H1 (cell line): ENCODE data around the gene PRRX2. TPM values are rescaled to one million over a fixed set of nuclear protein-coding genes. Genes with fewer than 3 reads are reported as not detected.

Experiments used
- CTCF ChIA-PET: fragments of 300-600 bp; sonication (Branson Sonifier 250); formaldehyde crosslinking; loops from one replicate; lab custom pipeline; 2021; ENCODE audit not compliant: partially characterized antibody; lab: Charles Lee
- POLR2A ChIA-PET: fragments of 300-600 bp; sonication (Branson Sonifier 250); formaldehyde crosslinking; loops from one replicate; lab custom pipeline; 2021; ENCODE audit warnings: inconsistent platforms; ENCODE audit not compliant: partially characterized antibody; lab: Charles Lee
- DNase-seq, 2 experiments: peaks; one replicate each; pipeline versions ENCODE4 v3.0.0 to v3.0.0-alpha.2; 2010 to 2022; ENCODE audit warnings: low spot score in 2 of 2, low read depth in 1 of 2, mixed read lengths in 1 of 2
- FAIRE-seq: peaks from 2 replicates; lab custom pipeline; 2011; peaks lifted over from hg19 to GRCh38; lab: Jason Lieb, UNC
- H2AFZ ChIP-seq: 2 replicates; pipeline ENCODE4 v1.8.1; 2012; ENCODE audit warnings: low read length, inconsistent platforms
- H2AK5ac ChIP-seq: 2 replicates; pipeline ENCODE4 v1.6.1; 2013; ENCODE audit warnings: low read depth, low read length
- H2BK120ac ChIP-seq: replicated peaks from 2 replicates; pipeline ENCODE3; 2013; ENCODE audit warnings: low read depth, low read length, inconsistent platforms
- H2BK12ac ChIP-seq: 2 replicates; pipeline ENCODE4 v1.6.1; 2013; ENCODE audit warnings: low read depth, low read length
- H2BK15ac ChIP-seq: 2 replicates; pipeline ENCODE4 v1.6.1; 2013; ENCODE audit warnings: low read length
- H2BK20ac ChIP-seq: 2 replicates; pipeline ENCODE4 v1.6.1; 2013; ENCODE audit warnings: low read length
- H2BK5ac ChIP-seq: 2 replicates; pipeline ENCODE4 v1.6.1; 2013; ENCODE audit warnings: low read depth, low read length
- H3K14ac ChIP-seq: 2 replicates; pipeline ENCODE4 v1.6.1; 2013; ENCODE audit warnings: inconsistent platforms; ENCODE audit not compliant: insufficient read length
- H3K18ac ChIP-seq: 2 replicates; pipeline ENCODE4 v1.6.1; 2013; ENCODE audit warnings: low read length; ENCODE audit errors: extremely low read depth
- H3K23ac ChIP-seq: 2 replicates; pipeline ENCODE4 v1.6.1; 2013; ENCODE audit warnings: inconsistent platforms; ENCODE audit not compliant: insufficient read length
- H3K23me2 ChIP-seq: 2 replicates; pipeline ENCODE4 v1.6.1; 2013; ENCODE audit warnings: low read depth, low read length
- H3K27ac ChIP-seq: 2 replicates; pipeline ENCODE4 v1.6.1; 2011; ENCODE audit warnings: low read depth, low read length, inconsistent platforms
- H3K27me3 ChIP-seq, 4 experiments: replicated peaks in 1 of 4; 1 replicate in 1 of 4; 2 replicates in 3 of 4; pipeline versions ENCODE4 v1.6.1 to v1.8.1; 2011 to 2013; ENCODE audit warnings: low read length in 3 of 4, mild to moderate bottlenecking in 3 of 4, inconsistent platforms in 2 of 4, mixed read lengths in 2 of 4, moderate library complexity in 1 of 4; ENCODE audit not compliant: control insufficient read depth in 3 of 4, insufficient read depth in 3 of 4; ENCODE audit errors: extremely low read depth in 1 of 4
- H3K36me3 ChIP-seq, 4 experiments: 2 replicates each; pipeline versions ENCODE4 v1.6.1 to v1.8.1; 2011 to 2013; ENCODE audit warnings: mild to moderate bottlenecking in 4 of 4, low read length in 3 of 4, moderate library complexity in 2 of 4, control low read depth in 1 of 4, inconsistent platforms in 1 of 4; ENCODE audit not compliant: insufficient read depth in 4 of 4, control insufficient read depth in 2 of 4
- H3K4ac ChIP-seq: replicated peaks from 2 replicates; pipeline ENCODE3; 2013; ENCODE audit warnings: low read length, low read depth, mixed read lengths, inconsistent platforms; ENCODE audit not compliant: insufficient read length
- H3K4me1 ChIP-seq, 4 experiments: replicated peaks in 1 of 4; 1 replicate in 1 of 4; 2 replicates in 3 of 4; pipeline versions ENCODE4 v1.6.1 to v1.8.1; 2011 to 2013; ENCODE audit warnings: low read length in 3 of 4, inconsistent platforms in 2 of 4, mixed read lengths in 1 of 4; ENCODE audit not compliant: insufficient read depth in 4 of 4, control insufficient read depth in 3 of 4
- H3K4me2 ChIP-seq, 2 experiments: 2 replicates each; pipeline versions ENCODE4 v1.6.1 to v1.8.1; 2011 to 2013; ENCODE audit warnings: low read depth in 2 of 2, low read length in 2 of 2, control low read depth in 1 of 2, inconsistent platforms in 1 of 2, mild to moderate bottlenecking in 1 of 2; ENCODE audit not compliant: insufficient read depth in 1 of 2
- H3K4me3 ChIP-seq, 4 experiments: fragments of 200-600, 300-600 bp in 1 of 4; sonication (generic), shearing (Covaris generic), sonication (Bioruptor Twin) in 1 of 4; 2 replicates each; pipeline versions ENCODE4 v1.5.1 to v1.8.1; 2011 to 2016; ENCODE audit warnings: low read length in 4 of 4, low read depth in 3 of 4, control low read depth in 2 of 4, inconsistent platforms in 2 of 4, mild to moderate bottlenecking in 2 of 4, mixed read lengths in 1 of 4, moderate library complexity in 1 of 4; ENCODE audit not compliant: insufficient read depth in 2 of 4; ENCODE audit errors: extremely low read depth in 1 of 4
- H3K56ac ChIP-seq: replicated peaks from 2 replicates; pipeline ENCODE3; 2013; ENCODE audit warnings: low read depth, mild to moderate bottlenecking, mixed read lengths, low read length, inconsistent platforms; ENCODE audit not compliant: insufficient read length
- H3K79me1 ChIP-seq: 2 replicates; pipeline ENCODE4 v1.6.1; 2013; ENCODE audit warnings: low read depth, low read length, control low read depth
- H3K79me2 ChIP-seq, 2 experiments: 2 replicates each; pipeline versions ENCODE4 v1.6.1 to v1.8.1; 2012 to 2013; ENCODE audit warnings: low read length in 2 of 2, mild to moderate bottlenecking in 2 of 2, inconsistent platforms in 1 of 2; ENCODE audit not compliant: insufficient read depth in 2 of 2, control insufficient read depth in 1 of 2
- H3K9ac ChIP-seq, 4 experiments: replicated peaks in 1 of 4; 1 replicate in 1 of 4; 2 replicates in 3 of 4; pipeline versions ENCODE4 v1.6.1 to v1.8.1; 2011 to 2013; ENCODE audit warnings: low read depth in 3 of 4, low read length in 3 of 4, control low read depth in 2 of 4, mild to moderate bottlenecking in 2 of 4, moderate library complexity in 2 of 4, inconsistent platforms in 1 of 4; ENCODE audit errors: extremely low read depth in 1 of 4
- H3K9me3 ChIP-seq, 2 experiments: 2 replicates each; pipeline versions ENCODE4 v1.6.1 to v1.8.1; 2012 to 2013; ENCODE audit warnings: mild to moderate bottlenecking in 2 of 2, moderate library complexity in 2 of 2, control low read depth in 1 of 2, inconsistent platforms in 1 of 2, low read depth in 1 of 2, low read length in 1 of 2, mixed read lengths in 1 of 2; ENCODE audit not compliant: insufficient read depth in 2 of 2
- H4K20me1 ChIP-seq, 2 experiments: replicated peaks in 1 of 2; 2 replicates each; pipeline versions ENCODE3 to v1.8.1; 2011 to 2013; ENCODE audit warnings: inconsistent platforms in 2 of 2, low read length in 2 of 2, mild to moderate bottlenecking in 1 of 2; ENCODE audit not compliant: insufficient read depth in 2 of 2, control insufficient read depth in 1 of 2
- H4K5ac ChIP-seq: 2 replicates; pipeline ENCODE4 v1.6.1; 2013; ENCODE audit warnings: low read length, low read depth, mixed read lengths, inconsistent platforms; ENCODE audit not compliant: insufficient read length
- H4K8ac ChIP-seq: 2 replicates; pipeline ENCODE4 v1.8.0; 2013; ENCODE audit warnings: mild to moderate bottlenecking, moderate library complexity, low read length, inconsistent platforms; ENCODE audit not compliant: insufficient read depth; ENCODE audit errors: extremely low read depth
- H4K91ac ChIP-seq: replicated peaks from 2 replicates; pipeline ENCODE3; 2013; ENCODE audit warnings: low read length, mixed read lengths, inconsistent platforms; ENCODE audit not compliant: insufficient read length
- EZH2 ChIP-seq: fragments of 200-600 bp; sonication (generic); IDR thresholded peaks from 2 replicates; pipeline ENCODE4 v1.7.1; 2012; ENCODE audit warnings: low read depth, mild to moderate bottlenecking, moderate library complexity, low read length, inconsistent platforms; ENCODE audit not compliant: severe bottlenecking
- HDAC6 ChIP-seq: IDR thresholded peaks from one replicate; pipeline ENCODE4 v1.7.1; 2012; ENCODE audit warnings: low read depth, mild to moderate bottlenecking, inconsistent platforms, low read length, moderate library complexity
- KDM5A ChIP-seq: fragments of 200-600 bp; IDR thresholded peaks from 2 replicates; pipeline ENCODE4 v1.7.1; 2012; ENCODE audit warnings: mild to moderate bottlenecking, low read length, inconsistent platforms, mixed read lengths
- MAFK ChIP-seq: IDR thresholded peaks from 2 replicates; pipeline ENCODE4 v1.6.1; 2012; ENCODE audit warnings: low read depth, mild to moderate bottlenecking, improper control_type of control experiment, low read length
- RXRA ChIP-seq: IDR thresholded peaks from 2 replicates; pipeline ENCODE4 v1.6.1; 2011; ENCODE audit warnings: low read depth, mild to moderate bottlenecking, low read length, moderate library complexity; ENCODE audit not compliant: insufficient read depth
- SIN3A ChIP-seq, 2 experiments: IDR thresholded peaks in 1 of 2; conservative IDR thresholded peaks in 1 of 2; 2 replicates each; pipeline ENCODE4 v1.6.1; 2011 to 2012; ENCODE audit warnings: low read length in 2 of 2, improper control_type of control experiment in 1 of 2, low read depth in 1 of 2, mild to moderate bottlenecking in 1 of 2
- SP2 ChIP-seq: IDR thresholded peaks from 2 replicates; pipeline ENCODE4 v1.6.1; 2012; ENCODE audit warnings: mild to moderate bottlenecking, low read length, inconsistent platforms
- SUZ12 ChIP-seq: fragments of 200-600 bp; sonication (generic); IDR thresholded peaks from 2 replicates; pipeline ENCODE4 v1.6.1; 2012; ENCODE audit warnings: mild to moderate bottlenecking, inconsistent platforms, low read length, moderate library complexity, mixed read lengths
- TAF1 ChIP-seq: IDR thresholded peaks from 2 replicates; pipeline ENCODE4 v1.6.1; 2011; ENCODE audit warnings: mild to moderate bottlenecking, low read depth, low read length
- WGBS, 2 experiments: shearing (Covaris generic) in 1 of 2; methylation state at CpG; one replicate each; pipeline versions ENCODE4 v1.1.6 to v1.1.7; 2013 to 2015; ENCODE audit warnings: low lambda C conversion rate in 2 of 2, mixed read lengths in 2 of 2, inconsistent platforms in 1 of 2, low coverage in 1 of 2, missing lambda C conversion rate in 1 of 2; ENCODE audit not compliant: insufficient replicate concordance in 2 of 2, insufficient coverage in 1 of 2, insufficient read length in 1 of 2; ENCODE audit errors: extremely low coverage in 1 of 2, missing lambda C conversion rate in 1 of 2; 5-methylcytosine and 5-hydroxymethylcytosine counted together
- polyA plus RNA-seq, 7 experiments: library from polyadenylated mRNA; depleted of rRNA in 3 of 7; stranded (reverse) in 5 of 7; unstranded in 2 of 7; fragments of >200 nt in 5 of 7; fragments of 200-250 nt in 2 of 7; gene quantifications; 1 replicate in 5 of 7; 2 replicates in 1 of 7; 4 replicates in 1 of 7; pipeline versions ENCODE4 v1.2.1 to v1.2.3, GENCODE V29; 2011 to 2013; ENCODE audit warnings: missing spikeins in 2 of 7, mixed read lengths in 2 of 7
- total RNA-seq: library from RNA; stranded (reverse); fragmentation: NEBNext Ultra II Directional; extraction: Animal tissue kit (Norgen Biotek cat#: 25700); gene quantifications from 2 replicates; pipeline ENCODE4 v1.2.1, GENCODE V29; 2021
- TF ChIP-seq, protein P1 (sequence below), 3 experiments: IDR thresholded peaks; 1 replicate in 2 of 3; 2 replicates in 1 of 3; pipeline versions ENCODE4 v1.5.1 to v1.6.1; 2011; ENCODE audit warnings: low read length in 3 of 3, mild to moderate bottlenecking in 3 of 3, inconsistent platforms in 2 of 3, low read depth in 1 of 3, moderate library complexity in 1 of 3; ENCODE audit not compliant: insufficient read depth in 1 of 3; ENCODE audit errors: control extremely low read depth in 1 of 3
- TF ChIP-seq, protein P2 (sequence below): IDR thresholded peaks from 2 replicates; pipeline ENCODE4 v1.6.1; 2012; ENCODE audit warnings: inconsistent platforms

Gene PRRX2
- total and polyA plus RNA-seq, 2 of the 8 experiments (the other 6 are each of a cell fraction or from before 2014, with no cell fraction given): 5.8 to 9.2 TPM

- H2BK5ac ChIP-seq: no peak overlapping the region
- no peaks in the 10 kb centered on the region for H3K9me3 ChIP-seq
- no peak overlapping the region for H2AFZ ChIP-seq
- H3K4me1 ChIP-seq: peaks cover 0 to 4% (median 2%) of the 10 kb centered on the region in 4 experiments; a peak in 3 of 7 replicates
- H3K23ac ChIP-seq: no peak overlapping the region
- WGBS, 2 experiments: 91% methylated on average over 12 of the region's 12 CpGs; no CpG with 5 or more reads in 1 of the 2 experiments
- H2BK120ac ChIP-seq: no peak overlapping the region
- no peak overlapping the region for H3K4ac ChIP-seq
- no peak overlapping the region for H3K14ac ChIP-seq
- H3K18ac ChIP-seq: no peak overlapping the region
- no peak for FAIRE-seq
- no peak overlapping the region for H3K4me3 ChIP-seq
- no peak overlapping the region for H2BK12ac ChIP-seq
- H3K23me2 ChIP-seq: no peaks in the 10 kb centered on the region
- H4K8ac ChIP-seq: no peak overlapping the region
- no peak overlapping the region for H2BK15ac ChIP-seq
- no peaks in the 10 kb centered on the region for H3K36me3 ChIP-seq
- POLR2A ChIA-PET: interaction anchor here (1.6 kb wide), 1 partner anchor 24 kb away, joined by 4 read pairs; no protein-coding TSS in a partner anchor
- CTCF ChIA-PET: interaction anchor here (0.5 to 1.9 kb wide), 7 partner anchors 9 to 69 kb away, joined by 3 to 4 read pairs (median 4); no protein-coding TSS in a partner anchor
- H3K56ac ChIP-seq: no peak overlapping the region
- no peak overlapping the region for H3K4me2 ChIP-seq
- no peaks in the 10 kb centered on the region for H4K20me1 ChIP-seq
- H3K27ac ChIP-seq: no peak overlapping the region
- no peak for DNase-seq
- no peaks in the 10 kb centered on the region for H3K79me2 ChIP-seq
- no peak overlapping the region for H4K5ac ChIP-seq
- no peak overlapping the region for H3K9ac ChIP-seq
- H2BK20ac ChIP-seq: no peak overlapping the region
- no peak overlapping the region for H4K91ac ChIP-seq
- no peak overlapping the region for H2AK5ac ChIP-seq
- no peaks in the 10 kb centered on the region; a peak in 2 of 7 replicates for H3K27me3 ChIP-seq
- H3K79me1 ChIP-seq: no peaks in the 10 kb centered on the region
- TF ChIP-seq, protein P1, sequence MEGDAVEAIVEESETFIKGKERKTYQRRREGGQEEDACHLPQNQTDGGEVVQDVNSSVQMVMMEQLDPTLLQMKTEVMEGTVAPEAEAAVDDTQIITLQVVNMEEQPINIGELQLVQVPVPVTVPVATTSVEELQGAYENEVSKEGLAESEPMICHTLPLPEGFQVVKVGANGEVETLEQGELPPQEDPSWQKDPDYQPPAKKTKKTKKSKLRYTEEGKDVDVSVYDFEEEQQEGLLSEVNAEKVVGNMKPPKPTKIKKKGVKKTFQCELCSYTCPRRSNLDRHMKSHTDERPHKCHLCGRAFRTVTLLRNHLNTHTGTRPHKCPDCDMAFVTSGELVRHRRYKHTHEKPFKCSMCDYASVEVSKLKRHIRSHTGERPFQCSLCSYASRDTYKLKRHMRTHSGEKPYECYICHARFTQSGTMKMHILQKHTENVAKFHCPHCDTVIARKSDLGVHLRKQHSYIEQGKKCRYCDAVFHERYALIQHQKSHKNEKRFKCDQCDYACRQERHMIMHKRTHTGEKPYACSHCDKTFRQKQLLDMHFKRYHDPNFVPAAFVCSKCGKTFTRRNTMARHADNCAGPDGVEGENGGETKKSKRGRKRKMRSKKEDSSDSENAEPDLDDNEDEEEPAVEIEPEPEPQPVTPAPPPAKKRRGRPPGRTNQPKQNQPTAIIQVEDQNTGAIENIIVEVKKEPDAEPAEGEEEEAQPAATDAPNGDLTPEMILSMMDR (IDR thresholded peaks at IDR 0.05; ENCODE audit: control extremely low read depth in 1 of 3, insufficient read depth in 1 of 3, low read depth in 1 of 3, low read length in 3 of 3): no peak
- TF ChIP-seq HDAC6 (no peak), RXRA (no peak), SIN3A (conservative IDR thresholded peaks at IDR 0.05 in 1 of 2, IDR thresholded peaks at IDR 0.05 in 1 of 2; ENCODE audit: low read depth in 1 of 2, low read length in 2 of 2) (no peak), EZH2 (no peak), SP2 (no peak), MAFK (no peak), SUZ12 (no peak), TAF1 (no peak), KDM5A (no peak)
- TF ChIP-seq, protein P2, sequence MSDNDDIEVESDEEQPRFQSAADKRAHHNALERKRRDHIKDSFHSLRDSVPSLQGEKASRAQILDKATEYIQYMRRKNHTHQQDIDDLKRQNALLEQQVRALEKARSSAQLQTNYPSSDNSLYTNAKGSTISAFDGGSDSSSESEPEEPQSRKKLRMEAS: no peak
Measured at GRCh38 chr9:129673602-129674001, 8.2 kb downstream of the PRRX2 start.
